Mesenchymal stem cell (in vitro differentiated cells and primary cell): ENCODE measurements around the gene WNT10A.
A peak's percentile ranks its signal among the peaks of the same experiment; 100 is the strongest.

ENCODE experiments used
- DNase-seq: peaks from one replicate; pipeline ENCODE4 v3.0.0-alpha.2; 2013
- H2AFZ ChIP-seq: one replicate; pipeline ENCODE4 v1.6.1; 2013; ENCODE audit warnings: low read depth, mild to moderate bottlenecking, control low read depth, inconsistent platforms, low read length, moderate library complexity
- H2AK5ac ChIP-seq: 2 replicates; pipeline ENCODE4 v1.6.1; 2013; ENCODE audit warnings: low read length, moderate library complexity, mild to moderate bottlenecking, inconsistent platforms; ENCODE audit not compliant: severe bottlenecking
- H2BK120ac ChIP-seq: one replicate; pipeline ENCODE4 v1.6.1; 2013; ENCODE audit warnings: low read depth, mild to moderate bottlenecking, inconsistent platforms, low read length, moderate library complexity
- H2BK12ac ChIP-seq, 2 experiments: one replicate each; pipeline ENCODE4 v1.6.1; 2013; ENCODE audit warnings: inconsistent platforms in 2 of 2, low read length in 2 of 2, mild to moderate bottlenecking in 2 of 2, moderate library complexity in 2 of 2, control low read depth in 1 of 2
- H2BK15ac ChIP-seq: one replicate; pipeline ENCODE4 v1.6.1; 2013; ENCODE audit warnings: mild to moderate bottlenecking, low read depth, inconsistent platforms; ENCODE audit not compliant: poor library complexity, severe bottlenecking
- H2BK5ac ChIP-seq: 2 replicates; pipeline ENCODE4 v1.6.1; 2013; ENCODE audit warnings: low read depth, mild to moderate bottlenecking, low read length, control low read depth, inconsistent platforms; ENCODE audit not compliant: poor library complexity, severe bottlenecking
- H3K14ac ChIP-seq, 2 experiments: one replicate each; pipeline ENCODE4 v1.6.1; 2013; ENCODE audit warnings: inconsistent platforms in 2 of 2, low read length in 2 of 2, control low read depth in 1 of 2, mild to moderate bottlenecking in 1 of 2, moderate library complexity in 1 of 2
- H3K18ac ChIP-seq, 2 experiments: one replicate each; pipeline ENCODE4 v1.6.1; 2013; ENCODE audit warnings: inconsistent platforms in 2 of 2, low read length in 2 of 2, control low read depth in 1 of 2, low read depth in 1 of 2, mild to moderate bottlenecking in 1 of 2
- H3K23ac ChIP-seq, 2 experiments: one replicate each; pipeline ENCODE4 v1.6.1; 2013; ENCODE audit warnings: inconsistent platforms in 2 of 2, low read length in 2 of 2, mild to moderate bottlenecking in 2 of 2, moderate library complexity in 2 of 2, control low read depth in 1 of 2
- H3K27ac ChIP-seq: 2 replicates; pipeline ENCODE4 v1.5.1; 2013; ENCODE audit warnings: mild to moderate bottlenecking, moderate library complexity, low read length, control low read depth, inconsistent platforms; ENCODE audit not compliant: poor library complexity, severe bottlenecking
- H3K27me3 ChIP-seq, 2 experiments: 2 replicates each; pipeline versions ENCODE4 v1.6.1 to v1.7.0; 2013; ENCODE audit warnings: low read length in 2 of 2, mild to moderate bottlenecking in 2 of 2, moderate library complexity in 2 of 2, control low read depth in 1 of 2, inconsistent platforms in 1 of 2; ENCODE audit not compliant: control insufficient read depth in 1 of 2, insufficient read depth in 1 of 2
- H3K36me3 ChIP-seq, 2 experiments: 2 replicates each; pipeline versions ENCODE4 v1.6.1 to v1.7.0; 2013; ENCODE audit warnings: low read length in 2 of 2, control low read depth in 1 of 2, inconsistent platforms in 1 of 2, low read depth in 1 of 2, mild to moderate bottlenecking in 1 of 2; ENCODE audit not compliant: insufficient read depth in 2 of 2, control insufficient read depth in 1 of 2
- H3K4ac ChIP-seq, 2 experiments: one replicate each; pipeline ENCODE4 v1.6.1; 2013; ENCODE audit warnings: inconsistent platforms in 2 of 2, low read length in 2 of 2, mild to moderate bottlenecking in 2 of 2, moderate library complexity in 2 of 2, control low read depth in 1 of 2, low read depth in 1 of 2
- H3K4me1 ChIP-seq: 2 replicates; pipeline ENCODE4 v1.6.1; 2013; ENCODE audit warnings: low read depth, low read length, control low read depth; ENCODE audit not compliant: control insufficient read depth, insufficient read depth
- H3K4me2 ChIP-seq: 2 replicates; pipeline ENCODE4 v1.6.1; 2013; ENCODE audit warnings: low read length, mild to moderate bottlenecking, inconsistent platforms; ENCODE audit not compliant: poor library complexity, severe bottlenecking
- H3K4me3 ChIP-seq, 2 experiments: 2 replicates each; pipeline versions ENCODE4 v1.5.1 to v1.7.0; 2013; ENCODE audit warnings: low read length in 2 of 2, mild to moderate bottlenecking in 2 of 2, control low read depth in 1 of 2, low read depth in 1 of 2; ENCODE audit not compliant: insufficient read depth in 1 of 2
- H3K79me1 ChIP-seq: replicated peaks from 2 replicates; pipeline ENCODE4 v1.6.1; 2013; ENCODE audit warnings: mild to moderate bottlenecking, control low read depth, low read length, inconsistent platforms; ENCODE audit not compliant: poor library complexity, severe bottlenecking
- H3K9ac ChIP-seq: 2 replicates; pipeline ENCODE4 v1.7.0; 2013; ENCODE audit warnings: mild to moderate bottlenecking, low read length, moderate library complexity
- H3K9me3 ChIP-seq: 2 replicates; pipeline ENCODE4 v1.7.0; 2013; ENCODE audit warnings: mild to moderate bottlenecking, low read length; ENCODE audit not compliant: control insufficient read depth
- H4K8ac ChIP-seq: one replicate; pipeline ENCODE4 v1.6.1; 2013; ENCODE audit warnings: inconsistent platforms, mild to moderate bottlenecking, low read length, moderate library complexity
- H4K91ac ChIP-seq: one replicate; pipeline ENCODE4 v1.6.1; 2013; ENCODE audit warnings: mild to moderate bottlenecking, low read length, inconsistent platforms
- WGBS: methylation state at CpG from one replicate; pipeline ENCODE4 v1.1.7; 2013; ENCODE audit warnings: mixed read lengths; 5-methylcytosine and 5-hydroxymethylcytosine counted together

Gene WNT10A

DNA sequence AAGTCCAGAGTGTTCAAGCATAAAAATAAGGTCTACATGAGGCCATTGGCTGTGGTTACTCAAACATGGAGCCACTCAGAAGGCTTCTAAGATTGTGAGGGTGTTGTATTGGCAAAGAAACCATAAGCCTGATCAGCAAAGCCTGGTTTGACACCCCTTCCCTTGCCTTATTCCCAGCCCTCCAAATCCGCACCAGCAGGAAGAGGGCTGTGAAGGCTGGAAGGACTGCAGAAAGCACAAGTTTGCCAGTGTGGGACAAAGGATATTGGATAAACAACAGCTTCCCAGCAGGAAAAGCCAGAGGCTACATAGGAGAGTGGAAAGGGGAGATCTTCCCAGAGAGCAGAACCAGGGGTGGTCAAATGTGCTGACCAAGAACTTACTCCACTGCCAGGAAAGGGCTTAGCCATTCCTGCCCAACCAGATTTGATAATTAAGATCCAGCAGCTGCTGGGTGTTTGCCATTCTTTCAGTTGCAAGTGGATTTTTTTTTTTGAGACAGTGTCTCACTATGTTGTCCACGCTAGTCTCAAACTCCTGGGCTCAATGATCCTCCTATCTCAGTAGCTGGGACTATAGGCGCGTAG is 47.5 kb upstream of the WNT10A start:
- Histone ChIP-seq H3K9me3 (peaks cover 12% of the 10 kb centered on the region), H3K23ac (no peak overlapping the region), H3K4me2 (no peak overlapping the region), H2AK5ac (no peak overlapping the region), H3K9ac (no peak overlapping the region), H3K18ac (no peak overlapping the region), H4K8ac (no peak overlapping the region), H3K4me1 (peaks cover 13% of the 10 kb centered on the region), H2BK120ac (no peak overlapping the region), H2AFZ (no peak overlapping the region), H2BK15ac (no peak overlapping the region), H2BK5ac (no peak overlapping the region), H3K27ac (no peak overlapping the region), H3K4ac (no peak overlapping the region), H4K91ac (no peak overlapping the region), H2BK12ac (no peak overlapping the region), H3K4me3 (no peak overlapping the region), H3K14ac (no peak overlapping the region), H3K79me1 (no peaks in the 10 kb centered on the region), H3K36me3 (no peaks in the 10 kb centered on the region), H3K27me3 (peaks cover 13 to 83% of the 10 kb centered on the region in 2 experiments)
- DNase-seq: no peak
- 67% methylated on average over 4 of the region's 4 CpGs for WGBS

DNA sequence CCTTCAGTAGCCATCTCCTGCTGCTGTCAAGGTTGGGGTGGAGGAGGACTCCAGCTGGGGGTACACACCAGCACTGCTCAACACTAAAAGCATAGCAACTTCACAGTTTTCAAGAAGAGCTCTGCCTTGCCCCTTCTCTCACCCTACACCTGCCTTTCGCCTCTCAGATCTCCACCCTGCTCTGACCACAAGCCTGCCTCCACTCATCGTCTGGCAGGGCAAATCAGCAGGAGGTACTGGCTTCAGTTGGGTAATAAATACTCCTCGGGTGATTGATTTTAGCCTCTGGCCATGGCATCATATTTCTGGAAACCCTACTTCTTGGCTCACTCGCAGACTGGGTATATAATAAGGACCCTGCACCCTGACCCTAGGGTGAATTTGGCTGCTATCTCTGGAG is 46.0 kb upstream of the WNT10A start:
- H2BK12ac ChIP-seq: no peak overlapping the region
- 82% methylated on average over 4 of the region's 4 CpGs for WGBS

DNA sequence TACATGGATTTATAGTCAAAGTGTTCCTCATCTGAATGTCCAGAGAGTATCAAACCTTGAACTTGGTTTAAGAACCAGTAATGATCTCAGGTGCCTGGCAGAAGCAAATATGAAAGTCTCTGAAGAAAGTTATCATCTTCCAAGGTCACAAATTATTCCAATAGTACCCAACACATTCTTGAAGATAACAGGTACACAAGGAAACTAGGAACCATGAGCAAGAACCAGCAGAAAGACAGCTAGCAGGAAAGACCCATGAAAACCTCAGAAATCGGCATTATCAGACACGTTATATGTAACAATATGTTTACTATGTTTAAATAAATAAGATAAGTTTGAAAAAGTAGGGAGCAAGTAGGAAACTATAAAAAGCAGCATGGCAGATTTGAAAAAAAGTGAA is 43.2 kb upstream of the WNT10A start:
- H3K14ac ChIP-seq: no peak overlapping the region
- H3K27ac ChIP-seq: no peak overlapping the region
- H2BK120ac ChIP-seq: no peak overlapping the region
- H3K9me3 ChIP-seq: peaks cover 12% of the 10 kb centered on the region
- H2BK15ac ChIP-seq: no peak overlapping the region
- no peak overlapping the region for H3K4me2 ChIP-seq
- no peak overlapping the region for H3K9ac ChIP-seq
- no peak for DNase-seq
- no peaks in the 10 kb centered on the region for H3K79me1 ChIP-seq
- H3K18ac ChIP-seq: no peak overlapping the region
- H3K4me1 ChIP-seq: peaks cover 10% of the 10 kb centered on the region
- no peak overlapping the region for H3K4me3 ChIP-seq
- H3K23ac ChIP-seq: no peak overlapping the region
- H2BK12ac ChIP-seq: no peak overlapping the region
- H4K91ac ChIP-seq: no peak overlapping the region
- H3K27me3 ChIP-seq: peaks cover 6 to 55% of the 10 kb centered on the region in 2 experiments
- no peaks in the 10 kb centered on the region for H3K36me3 ChIP-seq
- H2BK5ac ChIP-seq: no peak overlapping the region
- no CpG with 5 or more reads among the region's 2 CpGs for WGBS
- no peak overlapping the region for H3K4ac ChIP-seq
- no peak overlapping the region for H2AFZ ChIP-seq
- H2AK5ac ChIP-seq: no peak overlapping the region
- no peak overlapping the region for H4K8ac ChIP-seq

More for the DNA sequence above, 46.0 kb upstream of the WNT10A start:
- H3K14ac ChIP-seq: peak overlapping the region in 1 of 2 experiments; percentile 35
- no peak overlapping the region for H4K8ac ChIP-seq
- H2AK5ac ChIP-seq: no peak overlapping the region
- no peak overlapping the region for H3K27ac ChIP-seq
- H3K27me3 ChIP-seq: peaks cover 6 to 83% of the 10 kb centered on the region in 2 experiments
- peak overlapping the region in 1 of 2 experiments; percentile 31 for H3K23ac ChIP-seq
- H3K9me3 ChIP-seq: peaks cover 12% of the 10 kb centered on the region
- H3K4me1 ChIP-seq: peaks cover 13% of the 10 kb centered on the region
- H2BK15ac ChIP-seq: no peak overlapping the region
- H3K79me1 ChIP-seq: no peaks in the 10 kb centered on the region
- no peak overlapping the region for H3K18ac ChIP-seq
- H3K36me3 ChIP-seq: no peaks in the 10 kb centered on the region
- no peak overlapping the region for H3K4me3 ChIP-seq
- H4K91ac ChIP-seq: no peak overlapping the region
- H3K4ac ChIP-seq: no peak overlapping the region
- H2BK120ac ChIP-seq: no peak overlapping the region
- no peak for DNase-seq
- H3K4me2 ChIP-seq: peak overlapping the region; percentile 14
- H3K9ac ChIP-seq: no peak overlapping the region
- no peak overlapping the region for H2BK5ac ChIP-seq
- no peak overlapping the region for H2AFZ ChIP-seq

DNA sequence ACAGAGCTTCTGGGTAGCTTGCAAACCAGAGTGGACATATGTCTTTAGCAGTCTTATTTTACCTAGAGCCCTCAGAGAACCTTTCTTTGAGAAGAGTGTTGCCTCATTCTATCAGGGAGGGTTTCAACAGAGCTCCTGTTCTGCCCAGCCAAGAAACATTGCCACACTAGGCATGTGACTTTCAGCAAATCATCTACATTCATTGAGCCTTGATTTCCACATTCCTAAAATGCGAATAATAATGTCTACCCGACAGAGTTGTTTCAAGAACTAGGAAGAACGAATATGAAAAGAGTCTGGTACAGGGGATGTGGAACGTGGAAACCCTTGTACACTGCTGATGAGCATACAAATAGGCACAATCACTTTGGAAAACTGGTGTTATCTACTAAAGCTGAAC is 41.2 kb upstream of the WNT10A start:
- Histone ChIP-seq H3K23ac (no peak overlapping the region), H4K91ac (no peak overlapping the region), H2AK5ac (no peak overlapping the region), H3K36me3 (no peaks in the 10 kb centered on the region), H3K9me3 (peaks cover 12% of the 10 kb centered on the region), H2BK15ac (no peak overlapping the region), H4K8ac (no peak overlapping the region), H3K4me2 (no peak overlapping the region), H3K4me3 (peak overlapping the region in 1 of 2 experiments; percentile 17), H3K14ac (no peak overlapping the region), H2BK12ac (no peak overlapping the region), H2BK120ac (no peak overlapping the region), H2AFZ (no peak overlapping the region), H3K18ac (no peak overlapping the region), H3K4ac (no peak overlapping the region), H3K27me3 (peaks cover 6 to 36% of the 10 kb centered on the region in 2 experiments), H2BK5ac (no peak overlapping the region), H3K79me1 (no peaks in the 10 kb centered on the region), H3K4me1 (peaks cover 7% of the 10 kb centered on the region), H3K27ac (no peak overlapping the region), H3K9ac (no peak overlapping the region)
- 86% methylated on average over 4 of the region's 4 CpGs for WGBS
- DNase-seq: peak; percentile 61
